Mesothelial cell of epicardium (in vitro differentiated cells): Measurements from ENCODE around the gene NOL12. TPM values are rescaled to one million over a fixed set of nuclear protein-coding genes. Genes with fewer than 3 reads are reported as not detected.

Experiments
- DNase-seq, 2 experiments: peaks; one replicate each; pipeline ENCODE4 v3.0.0; 2021; ENCODE audit warnings: low spot score in 2 of 2; ENCODE audit not compliant: unreplicated experiment in 2 of 2
- H3K27ac Mint-ChIP-seq: 2 replicates; pipeline ENCODE4 v1.8.0; 2021; ENCODE audit warnings: mixed read lengths
- H3K27me3 Mint-ChIP-seq: 2 replicates; pipeline ENCODE4 v1.8.0; 2021; ENCODE audit warnings: low read depth, mixed read lengths
- H3K36me3 Mint-ChIP-seq: 2 replicates; pipeline ENCODE4 v1.8.0; 2021; ENCODE audit warnings: mixed read lengths
- H3K4me1 Mint-ChIP-seq: 2 replicates; pipeline ENCODE4 v1.8.0; 2021; ENCODE audit warnings: mixed read lengths
- H3K4me3 Mint-ChIP-seq: 2 replicates; pipeline ENCODE4 v1.8.0; 2021; ENCODE audit warnings: mild to moderate bottlenecking, moderate library complexity, mixed read lengths
- H3K9me3 Mint-ChIP-seq: 2 replicates; pipeline ENCODE4 v1.8.0; 2021; ENCODE audit warnings: mixed read lengths
- total RNA-seq: library from RNA; stranded (reverse); gene quantifications from 3 replicates; pipeline ENCODE4 v1.2.1, GENCODE V29; 2021
- TF ChIP-seq, protein P1 (sequence below): fragments of 200-600 bp; sonication (generic); IDR thresholded peaks from one replicate; pipeline ENCODE4 v1.5.0; 2021; ENCODE audit warnings: antibody characterized with exemption; ENCODE audit not compliant: unreplicated experiment

NOL12 gene
- total RNA-seq, 1 donor from 2014 or later = 25.2 TPM

DNA sequence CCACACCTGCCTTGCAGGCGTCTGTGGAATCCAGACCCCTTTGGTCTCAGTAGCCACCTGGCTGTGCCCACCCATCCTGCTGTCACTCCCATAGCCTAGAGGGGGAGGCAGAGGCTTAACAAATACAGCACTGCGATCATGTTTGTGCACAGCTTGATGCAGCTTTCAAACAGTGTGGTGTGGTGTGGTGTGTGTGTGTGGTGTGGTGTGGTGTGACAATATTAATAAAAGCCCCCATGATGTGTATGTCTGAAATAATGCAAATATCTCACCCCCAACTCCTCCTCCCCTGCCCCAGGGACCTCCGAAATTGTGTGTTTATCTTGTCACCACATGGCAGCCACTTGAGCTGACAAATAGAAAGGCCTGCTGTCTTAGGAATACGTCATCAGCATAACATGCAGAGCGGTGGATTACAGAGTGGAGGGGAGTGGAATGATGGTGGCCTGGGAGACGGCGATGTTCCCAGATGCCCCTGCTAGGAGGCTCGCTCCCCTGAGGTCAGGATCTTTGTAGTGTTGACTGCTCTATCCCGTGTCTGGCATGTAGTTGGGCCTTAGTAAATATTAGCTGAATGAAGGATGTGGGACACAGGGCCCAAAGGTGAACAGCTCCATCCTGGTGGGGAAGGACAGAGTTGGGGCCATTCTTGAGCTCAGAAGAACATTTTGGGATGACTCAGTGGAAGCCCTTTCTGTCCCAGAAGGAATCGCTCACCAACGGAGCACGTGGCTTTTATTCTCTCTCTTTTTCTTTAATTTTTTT is 24.8 kb upstream of the NOL12 start:
- Mint-ChIP-seq H3K27me3 (no peaks in the 10 kb centered on the region), H3K9me3 (no peaks in the 10 kb centered on the region), H3K4me1 (peaks cover 41% of the 10 kb centered on the region), H3K36me3 (peaks cover 4% of the 10 kb centered on the region), H3K27ac (peak overlapping the region; percentile 94), H3K4me3 (peak overlapping the region; percentile 71)
- DNase-seq = no peak
- TF ChIP-seq, protein P1, sequence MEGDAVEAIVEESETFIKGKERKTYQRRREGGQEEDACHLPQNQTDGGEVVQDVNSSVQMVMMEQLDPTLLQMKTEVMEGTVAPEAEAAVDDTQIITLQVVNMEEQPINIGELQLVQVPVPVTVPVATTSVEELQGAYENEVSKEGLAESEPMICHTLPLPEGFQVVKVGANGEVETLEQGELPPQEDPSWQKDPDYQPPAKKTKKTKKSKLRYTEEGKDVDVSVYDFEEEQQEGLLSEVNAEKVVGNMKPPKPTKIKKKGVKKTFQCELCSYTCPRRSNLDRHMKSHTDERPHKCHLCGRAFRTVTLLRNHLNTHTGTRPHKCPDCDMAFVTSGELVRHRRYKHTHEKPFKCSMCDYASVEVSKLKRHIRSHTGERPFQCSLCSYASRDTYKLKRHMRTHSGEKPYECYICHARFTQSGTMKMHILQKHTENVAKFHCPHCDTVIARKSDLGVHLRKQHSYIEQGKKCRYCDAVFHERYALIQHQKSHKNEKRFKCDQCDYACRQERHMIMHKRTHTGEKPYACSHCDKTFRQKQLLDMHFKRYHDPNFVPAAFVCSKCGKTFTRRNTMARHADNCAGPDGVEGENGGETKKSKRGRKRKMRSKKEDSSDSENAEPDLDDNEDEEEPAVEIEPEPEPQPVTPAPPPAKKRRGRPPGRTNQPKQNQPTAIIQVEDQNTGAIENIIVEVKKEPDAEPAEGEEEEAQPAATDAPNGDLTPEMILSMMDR = no peak

DNA sequence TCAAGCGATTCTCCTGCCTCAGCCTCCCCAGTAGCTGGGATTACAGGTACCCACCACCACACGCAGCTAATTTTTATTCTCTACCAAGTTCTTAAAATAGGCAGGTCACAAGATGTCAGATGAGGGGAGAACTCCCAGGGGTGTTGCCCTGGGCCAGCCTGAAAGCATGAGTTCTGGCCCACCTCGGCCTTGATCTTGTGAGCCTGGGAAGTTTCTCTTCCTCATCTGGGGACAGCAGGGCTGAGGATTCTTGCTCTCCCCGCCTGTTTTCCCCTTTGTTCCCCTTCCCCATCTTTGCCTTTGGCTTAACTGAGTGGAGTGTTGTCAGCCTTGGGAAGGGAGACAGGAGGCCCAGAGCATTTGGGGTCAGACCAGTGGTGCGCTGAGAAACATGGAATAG is 24.1 kb upstream of the NOL12 start:
- no peak for DNase-seq
- Mint-ChIP-seq H3K4me1 (peaks cover 41% of the 10 kb centered on the region), H3K27me3 (no peaks in the 10 kb centered on the region), H3K36me3 (peaks cover 7% of the 10 kb centered on the region), H3K27ac (peak overlapping the region; percentile 89), H3K4me3 (no peak overlapping the region), H3K9me3 (no peaks in the 10 kb centered on the region)
- TF ChIP-seq, protein P1 = no peak

DNA sequence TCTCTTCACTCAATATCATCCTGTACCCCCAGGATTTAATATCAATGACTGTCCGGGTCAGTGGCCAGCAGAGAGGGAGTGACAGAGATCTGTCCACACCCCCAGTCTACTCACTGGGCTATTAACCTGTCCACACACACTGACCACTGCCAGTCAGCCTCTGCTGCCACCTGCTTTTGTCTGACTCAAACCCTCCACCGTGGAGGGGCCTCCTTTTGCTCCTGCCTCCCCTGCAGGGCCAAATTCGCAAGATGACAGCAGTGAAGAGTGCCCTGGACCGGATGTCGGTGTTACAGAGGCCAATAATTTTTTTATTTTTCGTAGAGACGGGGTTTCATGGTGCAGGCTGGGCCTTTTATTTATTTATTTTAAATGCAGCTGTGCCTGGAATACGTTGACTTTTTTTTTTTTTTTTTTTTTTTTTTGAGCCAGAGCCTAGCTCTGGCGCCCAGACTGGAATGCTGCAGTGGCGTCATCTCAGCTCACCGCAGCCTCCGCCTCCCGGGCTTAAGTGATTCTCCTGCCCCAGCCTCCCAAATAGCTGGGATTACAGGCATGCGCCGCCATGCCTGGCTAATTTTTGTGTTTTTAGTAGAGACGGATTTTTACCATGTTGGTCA is 22.5 kb upstream of the NOL12 start:
- TF ChIP-seq, protein P1 = no peak
- Mint-ChIP-seq H3K9me3 (no peaks in the 10 kb centered on the region), H3K36me3 (peaks cover 7% of the 10 kb centered on the region), H3K4me1 (peaks cover 31% of the 10 kb centered on the region), H3K27me3 (no peaks in the 10 kb centered on the region), H3K4me3 (no peak overlapping the region), H3K27ac (no peak overlapping the region)
- no peak for DNase-seq

DNA sequence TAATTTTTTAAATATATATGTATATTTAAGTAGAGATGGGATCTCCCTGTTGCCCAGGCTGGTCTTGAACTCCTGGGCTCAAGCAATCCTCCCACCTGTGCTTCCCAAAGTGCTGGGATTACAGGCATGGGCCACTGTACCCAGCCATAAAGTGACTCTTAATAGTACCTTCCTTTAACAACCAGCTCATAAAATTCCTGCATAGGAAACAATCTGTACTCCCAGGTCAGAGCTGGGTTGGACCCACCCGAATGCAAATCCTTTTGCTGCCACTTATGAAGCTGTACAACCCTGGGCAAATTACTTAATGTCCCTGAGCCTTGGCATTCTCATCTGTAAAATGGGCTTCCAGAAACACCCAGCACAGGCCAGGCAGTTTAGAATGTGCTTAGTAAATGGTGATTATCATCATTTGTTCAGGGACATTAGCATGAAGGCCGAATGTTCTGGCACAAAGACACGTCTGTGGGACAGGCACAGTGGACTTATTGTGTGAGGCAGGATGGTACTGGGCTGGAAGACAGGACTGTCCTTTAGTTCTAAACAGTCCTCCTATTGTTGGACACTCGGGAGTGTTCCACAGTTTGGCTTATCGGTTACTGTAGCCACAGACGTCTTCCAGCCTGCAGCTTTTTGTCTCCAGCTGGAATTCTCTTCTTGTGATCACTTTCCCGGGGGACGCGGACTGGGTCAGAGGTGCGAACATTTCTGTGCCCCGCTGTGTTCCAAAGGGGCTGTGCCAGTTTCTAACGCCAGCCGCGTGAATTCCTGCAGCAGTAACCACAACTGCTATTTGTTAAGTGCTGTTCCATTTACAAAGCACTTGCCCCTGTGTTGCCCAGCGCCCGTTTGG is 21.7 kb upstream of the NOL12 start:
- Mint-ChIP-seq H3K27me3 (no peaks in the 10 kb centered on the region), H3K9me3 (no peaks in the 10 kb centered on the region), H3K4me3 (no peak overlapping the region), H3K36me3 (peaks cover 7% of the 10 kb centered on the region), H3K27ac (no peak overlapping the region), H3K4me1 (peaks cover 27% of the 10 kb centered on the region)
- TF ChIP-seq, protein P1 = no peak
- no peak for DNase-seq

DNA sequence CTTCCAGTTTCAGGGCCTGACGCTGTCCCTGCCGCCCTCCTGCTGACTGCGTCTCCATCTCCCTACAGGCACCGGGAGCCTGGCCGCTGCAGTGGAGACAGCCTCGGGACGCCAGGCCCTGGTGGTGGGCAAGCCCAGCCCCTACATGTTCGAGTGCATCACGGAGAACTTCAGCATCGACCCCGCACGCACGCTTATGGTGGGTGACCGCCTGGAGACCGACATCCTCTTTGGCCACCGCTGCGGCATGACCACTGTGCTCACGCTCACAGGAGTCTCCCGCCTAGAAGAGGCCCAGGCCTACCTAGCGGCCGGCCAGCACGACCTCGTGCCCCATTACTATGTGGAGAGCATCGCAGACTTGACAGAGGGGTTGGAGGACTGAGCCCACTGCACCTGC is 20.7 kb upstream of the NOL12 start:
- no peak overlapping the region for H3K27ac Mint-ChIP-seq
- peaks cover 17% of the 10 kb centered on the region for H3K4me1 Mint-ChIP-seq
- DNase-seq = no peak
- no peak overlapping the region for H3K4me3 Mint-ChIP-seq
- H3K9me3 Mint-ChIP-seq = no peaks in the 10 kb centered on the region
- H3K27me3 Mint-ChIP-seq = no peaks in the 10 kb centered on the region
- H3K36me3 Mint-ChIP-seq = peaks cover 7% of the 10 kb centered on the region
- TF ChIP-seq, protein P1 = no peak
